MCF 10A (cell line): ENCODE measurements around the gene STC2. TPM values are rescaled to one million over a fixed set of nuclear protein-coding genes. Genes with fewer than 3 reads are reported as not detected.

ENCODE experiments used
- BruUV-seq: library from RNA; stranded (reverse); fragments of 400-500 nt; replicated peaks from 2 replicates; lab custom pipeline; 2021; lab: Mats Ljungman, UMichigan
- CTCF ChIA-PET: fragments of 300-600 bp; sonication (Branson Sonifier 250); formaldehyde crosslinking; extraction: SDS; loops from one replicate; lab custom pipeline; 2021; ENCODE audit warnings: antibody characterized with exemption, inconsistent platforms; lab: Yijun Ruan, JAX
- POLR2A ChIA-PET: fragments of 300-600, 350-650 bp; sonication (Branson Sonifier 250); formaldehyde crosslinking; extraction: SDS; loops from one replicate; lab custom pipeline; 2020; ENCODE audit warnings: antibody characterized with exemption, inconsistent platforms; lab: Yijun Ruan, JAX
- DNase-seq: peaks from one replicate; pipeline ENCODE4 v3.0.0-alpha.2; 2018; ENCODE audit not compliant: unreplicated experiment
- H3K27ac Mint-ChIP-seq: one replicate; pipeline ENCODE4 v1.8.0; 2022; ENCODE audit warnings: mild to moderate bottlenecking, low read depth, mixed read lengths; ENCODE audit not compliant: unreplicated experiment
- H3K27me3 Mint-ChIP-seq: one replicate; pipeline ENCODE4 v1.8.0; 2022; ENCODE audit warnings: mixed read lengths; ENCODE audit not compliant: insufficient read depth, unreplicated experiment
- H3K36me3 Mint-ChIP-seq: one replicate; pipeline ENCODE4 v1.8.0; 2022; ENCODE audit warnings: mild to moderate bottlenecking, moderate library complexity, mixed read lengths; ENCODE audit not compliant: insufficient read depth, unreplicated experiment
- H3K4me1 Mint-ChIP-seq: one replicate; pipeline ENCODE4 v1.8.0; 2022; ENCODE audit warnings: mixed read lengths; ENCODE audit not compliant: insufficient read depth, unreplicated experiment
- H3K4me3 Mint-ChIP-seq: one replicate; pipeline ENCODE4 v1.8.0; 2022; ENCODE audit warnings: mild to moderate bottlenecking, moderate library complexity, mixed read lengths; ENCODE audit not compliant: unreplicated experiment
- H3K9me3 Mint-ChIP-seq: one replicate; pipeline ENCODE4 v1.8.0; 2022; ENCODE audit warnings: mixed read lengths; ENCODE audit not compliant: unreplicated experiment
- CTCF ChIP-seq: fragments of 200-600 bp; IDR thresholded peaks from one replicate; pipeline ENCODE4 v1.8.0; 2022; ENCODE audit warnings: antibody characterized with exemption, mild to moderate bottlenecking; ENCODE audit not compliant: unreplicated experiment
- intact Hi-C: fragments of 100-400 bp; cut with micrococcal nuclease; formaldehyde crosslinking; loops from 2 replicates; pipeline ENCODE4 v1.14.1; 2022
- total RNA-seq: library from RNA; stranded (reverse); gene quantifications from 2 replicates; pipeline ENCODE4 v1.2.3, GENCODE V29; 2022

STC2 gene
- total RNA-seq, 1 experiment from 2014 or later = 414 TPM

DNA sequence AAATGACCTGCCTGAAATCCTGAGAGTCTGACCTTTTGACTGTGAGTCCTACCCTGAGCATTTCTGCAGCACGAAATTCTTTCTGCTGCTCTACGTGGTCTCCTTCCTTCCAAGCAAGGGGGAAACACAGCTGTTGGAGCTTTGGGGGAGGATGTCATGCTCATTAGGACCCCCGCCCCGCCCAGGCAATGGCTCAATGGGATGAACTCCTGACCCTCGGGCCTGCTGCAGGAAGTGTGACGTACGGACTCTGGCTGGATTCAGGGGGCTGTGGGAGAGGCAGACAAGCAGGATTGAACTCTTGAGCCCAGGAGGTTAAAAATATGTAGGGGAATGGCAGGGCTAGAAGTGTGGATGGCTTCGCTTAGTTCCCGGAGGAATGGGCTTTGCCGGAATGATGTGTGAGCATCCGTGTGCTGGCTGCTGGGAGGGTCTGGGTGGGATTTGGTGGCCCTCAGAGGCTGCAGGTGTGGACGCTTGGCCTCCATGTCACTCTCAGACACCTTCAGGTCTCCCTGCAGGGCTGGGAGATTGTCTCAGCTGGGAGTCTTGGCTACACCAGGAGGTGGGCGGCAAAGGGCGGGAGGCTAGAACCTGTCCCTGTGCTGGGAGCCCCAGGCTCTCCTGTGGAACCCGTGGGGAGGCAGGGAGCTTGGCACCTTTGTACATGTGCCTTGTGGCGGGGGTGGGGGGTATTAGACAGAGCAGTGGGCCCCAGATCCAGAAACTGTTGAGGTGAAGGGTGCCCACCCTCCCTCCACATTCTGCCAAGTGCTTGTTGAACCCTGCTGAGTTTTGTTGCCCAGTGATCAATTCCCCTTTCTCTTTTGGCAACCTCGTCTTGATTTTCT, 26.3 kb downstream of the STC2 start:
- peak overlapping the region; percentile 61 for H3K27ac Mint-ChIP-seq
- intact Hi-C loops = no loop called here
- H3K9me3 Mint-ChIP-seq = no peaks in the 10 kb centered on the region
- no TSS peak for BruUV-seq
- DNase-seq = no peak
- POLR2A ChIA-PET = interaction anchor here (0.6 to 8.7 kb wide), 5 partner anchors 10 to 379 kb away, joined by 3 to 77 read pairs (median 4); partner anchors contain the start of genes ATP6V0E1 and STC2
- no peak for TF ChIP-seq CTCF
- CTCF ChIA-PET = interaction anchor here (0.5 to 5.7 kb wide), 6 partner anchors 9 to 1608 kb away, joined by 3 to 75 read pairs (median 7); partner anchors contain the start of gene STC2
- H3K4me1 Mint-ChIP-seq = peaks cover 29% of the 10 kb centered on the region
- no peaks in the 10 kb centered on the region for H3K27me3 Mint-ChIP-seq
- no peaks in the 10 kb centered on the region for H3K36me3 Mint-ChIP-seq
- H3K4me3 Mint-ChIP-seq = peak overlapping the region; percentile 33

DNA sequence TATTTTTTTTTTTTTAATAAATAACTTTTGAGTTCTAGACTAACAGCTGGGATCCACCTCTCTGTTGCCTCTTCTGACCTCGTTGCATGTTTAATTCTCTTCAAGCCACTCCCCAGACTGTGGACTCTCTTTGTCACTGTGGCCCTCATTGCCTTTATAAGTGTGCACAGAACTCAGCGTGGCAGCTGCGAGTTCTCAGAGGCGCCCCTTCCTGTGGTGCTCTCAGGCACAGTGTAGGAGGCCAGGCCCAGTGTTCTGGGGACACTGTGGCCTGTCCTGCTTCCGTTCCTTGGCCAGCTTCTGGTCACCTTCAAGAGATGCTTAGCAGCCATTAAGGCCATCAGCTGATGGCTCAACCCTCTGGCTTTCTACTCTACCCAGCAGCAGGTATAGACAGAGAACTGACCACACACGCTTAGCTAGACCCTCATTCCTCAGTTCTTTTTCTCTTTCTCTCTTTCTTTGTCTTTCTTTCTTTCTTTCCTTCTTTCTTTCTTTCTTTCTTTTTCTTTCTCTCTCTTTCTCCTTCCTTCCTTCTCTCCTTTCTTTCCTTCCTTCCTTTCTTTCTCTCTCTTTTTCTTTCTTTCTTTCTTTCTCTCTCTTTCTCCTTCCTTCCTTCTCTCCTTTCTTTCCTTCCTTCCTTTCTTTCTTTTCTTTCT, 27.7 kb downstream of the STC2 start:
- Mint-ChIP-seq H3K27me3 (no peaks in the 10 kb centered on the region), H3K9me3 (no peaks in the 10 kb centered on the region), H3K4me3 (no peak overlapping the region), H3K36me3 (no peaks in the 10 kb centered on the region), H3K27ac (no peak overlapping the region), H3K4me1 (peaks cover 29% of the 10 kb centered on the region)
- intact Hi-C loops = no loop called here
- no peak for DNase-seq
- no peak for TF ChIP-seq CTCF
- BruUV-seq = no TSS peak
- CTCF ChIA-PET = interaction anchor here (1.0 to 2.5 kb wide), 2 partner anchors 28 to 273 kb away, joined by 3 to 7 read pairs; partner anchors contain the start of gene STC2
- POLR2A ChIA-PET = interaction anchor here (0.6 to 8.7 kb wide), 4 partner anchors 9 to 267 kb away, joined by 3 to 77 read pairs (median 3); partner anchors contain the start of gene STC2

- Mint-ChIP-seq H3K27me3 (no peaks in the 10 kb centered on the region), H3K4me3 (no peak overlapping the region), H3K9me3 (no peaks in the 10 kb centered on the region), H3K36me3 (no peaks in the 10 kb centered on the region), H3K27ac (no peak overlapping the region), H3K4me1 (peaks cover 29% of the 10 kb centered on the region)
- no peak for TF ChIP-seq CTCF
- no TSS peak for BruUV-seq
- POLR2A ChIA-PET = interaction anchor here (0.6 to 8.7 kb wide), 4 partner anchors 8 to 267 kb away, joined by 3 to 77 read pairs (median 3); partner anchors contain the start of gene STC2
- intact Hi-C loops = no loop called here
- CTCF ChIA-PET = interaction anchor here (1.0 to 2.5 kb wide), 2 partner anchors 28 to 273 kb away, joined by 3 to 7 read pairs; partner anchors contain the start of gene STC2
- no peak for DNase-seq
Observed at GRCh38 chr5:173299820-173300219, 28.4 kb downstream of the STC2 start.
